GM18858 (cell line): ENCODE measurements around the gene AGRN.

Experiments used
- ATAC-seq: cut with Tn5 transposase; IDR thresholded peaks from one replicate; pipeline ENCODE4 v1.9.1; 2021; ENCODE audit not compliant: unreplicated experiment

The AGRN gene

GRCh38 chr1:1033731-1034438 is 14.0 kb downstream of the AGRN start:
- no peak for ATAC-seq

- no peak for ATAC-seq
These were observed 14.5 kb downstream of the AGRN start for GRCh38 chr1:1034439-1034781.

- ATAC-seq, result no peak
These were observed 15.5 kb downstream of the AGRN start for GRCh38 chr1:1035291-1035943.

DNA sequence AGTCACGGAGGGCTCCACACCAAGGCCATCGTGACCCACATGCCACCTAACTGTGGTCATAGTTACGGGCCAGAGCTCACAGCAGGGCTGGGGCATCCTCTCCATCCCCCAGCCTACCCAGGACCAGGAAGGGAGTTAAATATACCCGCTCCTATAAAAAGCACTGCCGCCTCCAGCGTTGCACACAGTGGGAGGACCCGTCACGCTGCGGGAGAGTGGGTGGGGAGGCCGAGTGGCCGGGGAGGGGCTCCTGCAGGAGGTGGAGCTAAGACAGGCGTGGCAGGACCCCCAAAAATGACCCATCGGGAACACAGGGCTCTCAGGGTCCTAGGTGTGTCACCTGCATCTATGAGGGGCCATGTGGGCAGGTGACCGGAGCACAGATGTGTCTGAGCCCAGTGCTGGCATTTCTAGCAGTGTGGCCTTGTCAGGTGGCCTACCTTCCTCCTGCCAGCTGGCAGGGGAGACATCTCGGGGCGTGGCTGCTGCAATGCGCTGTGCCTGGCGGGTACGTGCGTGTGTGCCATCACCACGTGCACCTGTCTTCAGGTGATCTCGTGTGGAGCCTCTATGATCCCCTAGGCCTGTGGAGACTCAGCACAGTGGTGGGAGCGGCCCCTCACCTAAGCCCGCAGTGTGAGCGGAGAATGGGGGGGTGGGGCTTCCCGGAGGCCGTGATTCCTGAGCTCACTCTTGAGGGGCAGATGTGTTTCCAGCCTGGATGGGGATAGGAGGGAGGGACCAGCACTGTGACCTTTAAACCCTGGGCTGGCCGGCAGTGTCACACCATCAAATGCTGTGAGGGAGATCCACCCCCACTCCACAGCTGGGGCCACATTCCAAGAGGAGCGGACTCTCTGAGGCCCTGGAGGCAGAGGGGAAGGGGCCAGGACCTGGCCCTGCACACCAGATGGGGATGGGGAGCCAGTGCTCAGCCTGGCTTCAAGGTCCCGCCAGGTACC is 17.7 kb downstream of the AGRN start:
- no peak for ATAC-seq

GRCh38 chr1:1038694-1039093 is 18.8 kb downstream of the AGRN start:
- no peak for ATAC-seq

GRCh38 chr1:1039145-1039910 is 19.4 kb downstream of the AGRN start:
- no peak for ATAC-seq

GRCh38 chr1:1040004-1040991 is 20.4 kb downstream of the AGRN start:
- no peak for ATAC-seq

DNA sequence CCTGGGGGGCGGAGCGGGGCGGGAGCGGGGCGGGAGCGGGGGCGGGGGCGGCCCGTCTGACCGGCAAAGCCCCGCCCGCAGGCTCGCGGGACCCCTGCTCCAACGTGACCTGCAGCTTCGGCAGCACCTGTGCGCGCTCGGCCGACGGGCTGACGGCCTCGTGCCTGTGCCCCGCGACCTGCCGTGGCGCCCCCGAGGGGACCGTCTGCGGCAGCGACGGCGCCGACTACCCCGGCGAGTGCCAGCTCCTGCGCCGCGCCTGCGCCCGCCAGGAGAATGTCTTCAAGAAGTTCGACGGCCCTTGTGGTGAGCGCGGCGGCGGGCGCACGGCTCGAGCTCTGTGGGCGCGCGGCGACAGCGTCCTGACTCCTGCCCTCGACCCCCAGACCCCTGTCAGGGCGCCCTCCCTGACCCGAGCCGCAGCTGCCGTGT is 21.2 kb downstream of the AGRN start:
- no peak for ATAC-seq

DNA sequence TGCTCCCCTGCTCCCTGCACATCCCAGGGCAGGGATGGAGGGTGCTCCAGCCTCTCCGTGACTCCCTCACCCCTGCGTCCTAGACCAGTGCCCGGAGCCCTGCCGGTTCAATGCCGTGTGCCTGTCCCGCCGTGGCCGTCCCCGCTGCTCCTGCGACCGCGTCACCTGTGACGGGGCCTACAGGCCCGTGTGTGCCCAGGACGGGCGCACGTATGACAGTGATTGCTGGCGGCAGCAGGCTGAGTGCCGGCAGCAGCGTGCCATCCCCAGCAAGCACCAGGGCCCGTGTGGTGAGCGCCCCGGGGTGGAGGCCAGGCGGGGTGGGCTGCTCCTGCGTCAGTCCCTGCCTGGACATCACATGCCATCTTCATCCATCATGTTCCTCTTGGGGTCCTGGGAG is 22.0 kb downstream of the AGRN start:
- ATAC-seq, result no peak

DNA sequence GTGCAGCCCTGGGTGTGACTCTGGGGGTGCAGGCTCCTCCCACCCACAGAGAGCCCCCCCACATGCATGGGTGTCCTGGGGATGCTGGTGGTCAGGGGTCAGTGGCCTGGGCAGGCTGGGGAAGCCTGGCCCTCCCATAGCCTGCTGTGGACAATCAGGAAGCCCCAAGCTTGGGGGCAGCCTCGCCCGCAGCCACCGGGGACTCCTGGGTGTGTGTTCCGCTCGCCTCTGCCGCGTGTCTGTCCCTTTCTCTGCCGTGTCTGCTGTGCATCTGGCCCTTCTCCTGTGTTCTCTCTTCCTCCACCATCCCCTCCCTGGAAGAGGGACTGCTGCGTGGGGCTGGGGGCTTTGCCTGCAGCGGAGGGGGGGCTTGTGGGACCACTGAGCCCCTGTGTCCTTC is 22.9 kb downstream of the AGRN start:
- ATAC-seq, result no peak

DNA sequence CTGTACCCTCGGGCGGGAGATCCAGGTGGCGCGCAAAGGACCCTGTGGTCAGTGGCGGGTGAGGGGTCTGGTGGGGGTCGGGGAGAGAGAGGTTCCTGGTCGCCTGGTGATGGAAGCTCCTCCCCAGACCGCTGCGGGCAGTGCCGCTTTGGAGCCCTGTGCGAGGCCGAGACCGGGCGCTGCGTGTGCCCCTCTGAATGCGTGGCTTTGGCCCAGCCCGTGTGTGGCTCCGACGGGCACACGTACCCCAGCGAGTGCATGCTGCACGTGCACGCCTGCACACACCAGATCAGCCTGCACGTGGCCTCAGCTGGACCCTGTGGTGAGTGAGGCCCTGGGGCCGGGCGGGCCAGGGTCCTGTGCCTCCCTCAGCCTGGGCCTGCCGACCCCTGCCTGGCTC is 23.5 kb downstream of the AGRN start:
- no peak for ATAC-seq

- no peak for ATAC-seq
These were observed 24.0 kb downstream of the AGRN start for GRCh38 chr1:1043921-1044320.

DNA sequence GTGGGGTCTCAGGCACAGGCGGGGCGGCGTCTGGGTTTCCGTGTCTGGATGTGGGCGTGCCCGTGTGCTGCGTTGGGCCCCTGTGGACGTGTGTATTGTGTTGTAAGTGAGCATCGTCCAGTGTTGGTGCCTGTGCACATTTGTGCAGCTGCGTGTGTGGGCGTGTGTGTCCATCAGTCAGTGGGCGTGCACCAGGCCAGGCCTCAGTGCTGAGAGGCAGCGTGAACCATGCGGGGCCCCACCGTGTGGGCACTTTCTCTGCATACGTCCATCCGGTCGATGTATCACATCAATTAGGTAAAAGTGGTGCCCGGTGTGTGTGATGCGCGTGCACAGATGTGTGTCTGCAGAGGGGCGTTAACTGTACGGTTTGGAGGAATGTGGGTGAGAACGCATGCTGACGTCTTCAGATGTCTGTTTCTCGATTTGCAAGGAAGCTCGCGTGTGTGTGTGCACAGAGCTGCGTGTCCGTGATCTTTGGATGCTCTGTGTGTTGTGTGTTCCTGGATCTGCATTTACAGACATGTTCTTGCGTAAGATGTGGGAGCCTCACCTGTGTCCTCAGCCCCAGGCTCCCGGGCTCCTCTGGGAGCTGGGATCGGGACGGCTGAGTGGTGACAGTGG is 24.6 kb downstream of the AGRN start:
- ATAC-seq, result no peak

DNA sequence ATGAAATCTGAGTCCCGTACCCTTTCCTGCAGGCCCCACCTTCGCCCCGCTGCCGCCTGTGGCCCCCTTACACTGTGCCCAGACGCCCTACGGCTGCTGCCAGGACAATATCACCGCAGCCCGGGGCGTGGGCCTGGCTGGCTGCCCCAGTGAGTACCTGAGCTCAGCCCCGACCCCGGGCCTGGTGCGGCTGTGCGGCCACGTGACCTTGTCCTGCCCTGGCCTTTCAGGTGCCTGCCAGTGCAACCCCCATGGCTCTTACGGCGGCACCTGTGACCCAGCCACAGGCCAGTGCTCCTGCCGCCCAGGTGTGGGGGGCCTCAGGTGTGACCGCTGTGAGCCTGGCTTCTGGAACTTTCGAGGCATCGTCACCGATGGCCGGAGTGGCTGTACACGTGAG is 25.2 kb downstream of the AGRN start:
- ATAC-seq, result no peak

DNA sequence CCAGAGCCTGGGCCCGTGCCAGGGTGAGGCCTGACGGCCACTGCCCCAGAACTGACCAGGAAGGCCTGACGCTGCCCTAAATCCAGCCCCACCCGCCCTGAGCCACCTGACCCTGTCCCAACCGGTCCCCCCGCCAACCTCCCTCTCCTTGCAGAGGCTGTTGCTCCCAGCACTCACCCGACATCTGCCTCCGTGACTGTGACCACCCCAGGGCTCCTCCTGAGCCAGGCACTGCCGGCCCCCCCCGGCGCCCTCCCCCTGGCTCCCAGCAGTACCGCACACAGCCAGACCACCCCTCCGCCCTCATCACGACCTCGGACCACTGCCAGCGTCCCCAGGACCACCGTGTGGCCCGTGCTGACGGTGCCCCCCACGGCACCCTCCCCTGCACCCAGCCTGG is 26.3 kb downstream of the AGRN start:
- ATAC-seq, result no peak

GRCh38 chr1:1046767-1047166 is 26.8 kb downstream of the AGRN start:
- ATAC-seq, result no peak

DNA sequence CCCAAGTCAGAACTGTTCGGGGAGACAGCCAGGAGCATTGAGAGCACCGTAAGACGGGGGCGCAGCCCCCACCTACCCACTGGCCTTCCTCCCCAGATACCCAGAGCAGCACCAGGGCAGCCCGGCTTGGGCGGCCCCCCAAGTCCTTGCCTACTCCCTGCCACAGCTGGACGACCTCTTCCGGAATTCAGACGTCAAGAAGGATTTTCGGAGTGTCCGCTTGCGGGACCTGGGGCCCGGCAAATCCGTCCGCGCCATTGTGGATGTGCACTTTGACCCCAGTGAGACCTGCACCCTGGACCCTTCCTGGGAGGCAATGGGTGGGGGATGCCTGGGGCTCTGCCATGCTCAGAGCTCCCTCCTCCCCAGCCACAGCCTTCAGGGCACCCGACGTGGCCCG is 27.5 kb downstream of the AGRN start:
- no peak for ATAC-seq

GRCh38 chr1:1047963-1048362 is 28.0 kb downstream of the AGRN start:
- ATAC-seq, result no peak

- ATAC-seq, result no peak
These were observed 28.8 kb downstream of the AGRN start for GRCh38 chr1:1048765-1049164.
